ENCODE data around the gene NRN1L.

The NRN1L gene

GRCh38 chr16:67883872-67884261 lies 818 bp upstream of the NRN1L start:
- no peak for DNase-seq (ENCODE audit: extremely low read depth, low read depth)
- TF ChIP-seq, protein P1, sequence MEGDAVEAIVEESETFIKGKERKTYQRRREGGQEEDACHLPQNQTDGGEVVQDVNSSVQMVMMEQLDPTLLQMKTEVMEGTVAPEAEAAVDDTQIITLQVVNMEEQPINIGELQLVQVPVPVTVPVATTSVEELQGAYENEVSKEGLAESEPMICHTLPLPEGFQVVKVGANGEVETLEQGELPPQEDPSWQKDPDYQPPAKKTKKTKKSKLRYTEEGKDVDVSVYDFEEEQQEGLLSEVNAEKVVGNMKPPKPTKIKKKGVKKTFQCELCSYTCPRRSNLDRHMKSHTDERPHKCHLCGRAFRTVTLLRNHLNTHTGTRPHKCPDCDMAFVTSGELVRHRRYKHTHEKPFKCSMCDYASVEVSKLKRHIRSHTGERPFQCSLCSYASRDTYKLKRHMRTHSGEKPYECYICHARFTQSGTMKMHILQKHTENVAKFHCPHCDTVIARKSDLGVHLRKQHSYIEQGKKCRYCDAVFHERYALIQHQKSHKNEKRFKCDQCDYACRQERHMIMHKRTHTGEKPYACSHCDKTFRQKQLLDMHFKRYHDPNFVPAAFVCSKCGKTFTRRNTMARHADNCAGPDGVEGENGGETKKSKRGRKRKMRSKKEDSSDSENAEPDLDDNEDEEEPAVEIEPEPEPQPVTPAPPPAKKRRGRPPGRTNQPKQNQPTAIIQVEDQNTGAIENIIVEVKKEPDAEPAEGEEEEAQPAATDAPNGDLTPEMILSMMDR (IDR thresholded peaks at IDR 0.05; ENCODE audit: low read depth, low read length) = peak; percentile 85

- TF ChIP-seq, protein P1 (IDR thresholded peaks at IDR 0.05; ENCODE audit: low read depth, low read length) = no peak
- no peak for DNase-seq (ENCODE audit: extremely low read depth, low read depth)
These were observed 860 bp downstream of the NRN1L start for GRCh38 chr16:67885545-67885944.

DNA sequence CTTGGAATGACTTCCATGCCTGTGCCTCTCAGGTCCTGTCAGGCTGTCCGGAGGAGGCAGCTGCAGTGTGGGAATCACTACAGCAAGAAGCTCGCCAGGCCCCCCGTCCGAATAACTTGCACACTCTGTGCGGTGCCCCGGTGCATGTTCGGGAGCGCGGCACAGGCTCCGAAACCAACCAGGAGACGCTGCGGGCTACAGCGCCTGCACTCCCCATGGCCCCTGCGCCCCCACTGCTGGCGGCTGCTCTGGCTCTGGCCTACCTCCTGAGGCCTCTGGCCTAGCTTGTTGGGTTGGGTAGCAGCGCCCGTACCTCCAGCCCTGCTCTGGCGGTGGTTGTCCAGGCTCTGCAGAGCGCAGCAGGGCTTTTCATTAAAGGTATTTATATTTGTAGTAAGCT lies 1.3 kb downstream of the NRN1L start:
- DNase-seq (ENCODE audit: extremely low read depth, low read depth) = no peak
- TF ChIP-seq, protein P1 (IDR thresholded peaks at IDR 0.05; ENCODE audit: low read depth, low read length) = no peak

GRCh38 chr16:67886387-67886786 lies 1.7 kb downstream of the NRN1L start:
- DNase-seq (ENCODE audit: extremely low read depth, low read depth) = no peak
- TF ChIP-seq, protein P1 (IDR thresholded peaks at IDR 0.05; ENCODE audit: low read depth, low read length) = no peak

DNA sequence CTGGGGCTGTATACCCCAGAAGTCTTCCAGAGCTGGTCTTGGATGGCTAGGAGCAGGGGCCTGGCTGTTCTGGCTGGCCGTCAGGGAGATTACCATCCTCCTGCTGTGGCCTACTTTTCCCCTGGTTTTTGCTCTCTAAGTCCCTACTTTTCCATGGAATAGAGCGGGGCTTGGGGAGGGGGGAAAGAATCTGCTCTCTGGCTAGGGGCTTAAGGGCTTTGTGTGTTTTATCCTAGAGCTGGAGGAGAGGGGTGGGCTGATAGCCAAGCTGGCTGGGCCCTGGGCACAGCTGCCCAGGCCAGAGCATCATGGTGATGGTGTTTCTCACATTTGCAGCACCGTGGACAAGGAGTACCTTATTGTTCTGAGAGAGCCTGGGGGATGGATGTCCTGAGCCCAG lies 3.6 kb downstream of the NRN1L start:
- no peak for DNase-seq (ENCODE audit: extremely low read depth, low read depth)

DNA sequence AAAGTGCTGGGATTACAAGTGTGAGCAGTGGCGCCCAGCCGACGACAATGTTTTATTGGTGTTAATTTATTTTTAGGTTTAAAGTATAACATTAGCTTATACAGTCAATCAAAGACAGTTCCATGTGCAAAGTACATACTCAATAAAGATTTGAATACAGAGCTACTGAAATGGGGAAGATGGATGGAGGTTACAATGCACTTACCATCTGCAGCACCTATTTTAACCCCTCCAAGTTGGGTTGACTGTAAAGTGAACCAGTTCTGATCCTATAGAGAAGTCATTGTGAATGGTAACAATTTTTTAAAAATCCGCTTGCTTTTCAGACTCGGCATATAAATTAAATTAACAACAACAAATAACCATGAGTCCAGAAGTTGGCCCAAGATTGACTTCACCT lies 7.7 kb downstream of the NRN1L start:
- TF ChIP-seq, protein P1 (IDR thresholded peaks at IDR 0.05; ENCODE audit: low read depth, low read length) = no peak
- no peak for DNase-seq (ENCODE audit: extremely low read depth, low read depth)

More for the DNA sequence above, 3.6 kb downstream of the NRN1L start:
- TF ChIP-seq, protein P1 (IDR thresholded peaks at IDR 0.05; ENCODE audit: low read depth, low read length) = no peak

- TF ChIP-seq, protein P1 (IDR thresholded peaks at IDR 0.05; ENCODE audit: low read depth, low read length) = no peak
- peak; percentile 75 for DNase-seq (ENCODE audit: extremely low read depth, low read depth)
These were observed 8.4 kb downstream of the NRN1L start, which contains the start of gene PSKH1 for GRCh38 chr16:67892899-67893742. Gene PSKH1 (plus strand): TSS chr16:67893254. CDS start chr16:67908750, 15,496 bp downstream.

Measured in AG09319 (cell line).